Psoas muscle (tissue), 8 donors: ENCODE data around the gene ALDH3B2. TPM values are rescaled to one million over a fixed set of nuclear protein-coding genes. Genes with fewer than 3 reads are reported as not detected.

Source experiments
- ATAC-seq, 4 donors: fragments of 200-7000 bp; cut with Tn5 transposase; one replicate each; pipeline ENCODE4 v1.9.1; 2020; ENCODE audit warnings: moderate library complexity in 3 of 4, mild to moderate bottlenecking in 2 of 4
- DNase-seq, 2 donors: peaks; one replicate each; pipeline ENCODE4 v3.0.0-alpha.2; 2020
- H3K27ac ChIP-seq: fragments of 200-600 bp; one replicate; pipeline ENCODE4 v1.8.0; 2022
- H3K27me3 ChIP-seq, 3 donors: fragments of 200-600 bp in 1 of 3; one replicate each; pipeline versions ENCODE4 v1.6.1 to v1.8.0; 2013 to 2022; ENCODE audit warnings: low read length in 2 of 3, mild to moderate bottlenecking in 2 of 3, moderate library complexity in 1 of 3; ENCODE audit not compliant: insufficient read depth in 3 of 3
- H3K36me3 ChIP-seq, 2 donors: fragments of 200-600 bp in 1 of 2; one replicate each; pipeline versions ENCODE4 v1.6.1 to v1.8.0; 2013 to 2022; ENCODE audit warnings: low read depth in 1 of 2, mild to moderate bottlenecking in 1 of 2, moderate library complexity in 1 of 2; ENCODE audit not compliant: insufficient read depth in 1 of 2
- H3K4me1 ChIP-seq: fragments of 200-600 bp; one replicate; pipeline ENCODE4 v1.8.0; 2022
- H3K4me3 ChIP-seq: fragments of 200-600 bp; one replicate; pipeline ENCODE4 v1.8.0; 2022; ENCODE audit warnings: mild to moderate bottlenecking
- H3K9me3 ChIP-seq: fragments of 200-600 bp; one replicate; pipeline ENCODE4 v1.8.0; 2022
- CTCF ChIP-seq: fragments of 200-600 bp; IDR thresholded peaks from one replicate; pipeline ENCODE4 v1.8.0; 2022; ENCODE audit warnings: antibody characterized with exemption
- WGBS, 3 donors: extraction: QIAGEN DNeasy Blood & Tissue Kit; methylation state at CpG; one replicate each; pipeline versions ENCODE4 v1.1.6 to v1.1.7; 2013; 5-methylcytosine and 5-hydroxymethylcytosine counted together
- intact Hi-C, 2 donors: fragments of 100-400 bp; cut with DNase I; formaldehyde crosslinking; loops; one replicate each; pipeline versions ENCODE4 v1.11.0 to v1.14.2; 2022
- polyA plus RNA-seq, 3 donors: library from polyadenylated mRNA; stranded (reverse); fragments of 200-250 nt; gene quantifications; one replicate each; pipeline ENCODE4 v1.2.3, GENCODE V29; 2013
- total RNA-seq, 4 donors: library from RNA; stranded (reverse); fragmentation: NEBNext Ultra II Directional in 2 of 4; extraction: Animal tissue kit (Norgen Biotek cat#: 25700) in 2 of 4; gene quantifications; one replicate each; pipeline versions ENCODE4 v1.2.1 to v1.2.4, GENCODE V29; 2021 to 2023
- donor health status: healthy with polysubstance abuse.
- donor health status: DM: no; HTN: no; CAD: no; lungs with moderate emphysema.
- donor health status: Bipolar disorder and iron deficiency.
- donor health status: healthy.
- donor health status: DM: yes; HTN: yes; CAD: no.
- donor health status: DM: no; HTN: no; CAD: no.
- donor health status: DM: no; HTN: no; CAD: no.
- donor health status: DM: yes; HTN: yes; CAD: no.

ALDH3B2 gene
- total and polyA plus RNA-seq, 7 donors = not detected

- Histone ChIP-seq H3K4me1 (no peaks in the 10 kb centered on the region), H3K4me3 (no peak overlapping the region), H3K36me3 (no peaks in the 10 kb centered on the region), H3K9me3 (no peaks in the 10 kb centered on the region), H3K27ac (no peak overlapping the region), H3K27me3 (peaks cover 0 to 29% (median 6%) of the 10 kb centered on the region in 3 donors)
- no peak for ATAC-seq
- intact Hi-C loops = no loop called here
- no peak for DNase-seq
- 53 to 63% (median 61%) methylated on average over 19 to 24 of the region's 24 CpGs for WGBS, 3 donors
- TF ChIP-seq CTCF = no peak
These were observed 28.6 kb downstream of the ALDH3B2 start for GRCh38 chr11:67645521-67646461.

- intact Hi-C loops = no loop called here
- Histone ChIP-seq H3K4me3 (no peak overlapping the region), H3K27ac (no peak overlapping the region), H3K4me1 (no peaks in the 10 kb centered on the region), H3K36me3 (no peaks in the 10 kb centered on the region), H3K9me3 (no peaks in the 10 kb centered on the region), H3K27me3 (peaks cover 0 to 20% (median 3%) of the 10 kb centered on the region in 3 donors)
- 85 to 91% (median 88%) methylated on average over 20 to 22 of the region's 22 CpGs for WGBS, 3 donors
- TF ChIP-seq CTCF = no peak
- no peak for DNase-seq
- ATAC-seq = no peak
These were observed 29.7 kb downstream of the ALDH3B2 start for GRCh38 chr11:67644472-67645418.

GRCh38 chr11:67644042-67644441 lies 30.4 kb downstream of the ALDH3B2 start:
- WGBS, 3 donors = 85 to 88% (median 86%) methylated on average over 5 of the region's 5 CpGs
- Histone ChIP-seq H3K9me3 (no peaks in the 10 kb centered on the region), H3K27me3 (peaks cover 0 to 26% (median 3%) of the 10 kb centered on the region in 3 donors), H3K36me3 (no peaks in the 10 kb centered on the region), H3K4me3 (no peak overlapping the region), H3K27ac (no peak overlapping the region), H3K4me1 (no peaks in the 10 kb centered on the region)
- no peak for ATAC-seq
- no peak for TF ChIP-seq CTCF
- intact Hi-C loops = no loop called here
- DNase-seq = no peak

GRCh38 chr11:67642173-67643120 lies 32.0 kb downstream of the ALDH3B2 start:
- peaks cover 0 to 23% (median 3%) of the 10 kb centered on the region in 3 donors for H3K27me3 ChIP-seq
- H3K36me3 ChIP-seq = no peaks in the 10 kb centered on the region
- DNase-seq (no peak), ATAC-seq (no peak)
- no peak overlapping the region for H3K27ac ChIP-seq
- H3K4me3 ChIP-seq = no peak overlapping the region
- intact Hi-C loops = no loop called here
- 82 to 87% (median 84%) methylated on average over 15 of the region's 15 CpGs for WGBS, 3 donors
- H3K4me1 ChIP-seq = no peaks in the 10 kb centered on the region
- no peak for TF ChIP-seq CTCF
- no peaks in the 10 kb centered on the region for H3K9me3 ChIP-seq
